Measurements from ENCODE around the gene C1orf21.

Gene C1orf21

DNA sequence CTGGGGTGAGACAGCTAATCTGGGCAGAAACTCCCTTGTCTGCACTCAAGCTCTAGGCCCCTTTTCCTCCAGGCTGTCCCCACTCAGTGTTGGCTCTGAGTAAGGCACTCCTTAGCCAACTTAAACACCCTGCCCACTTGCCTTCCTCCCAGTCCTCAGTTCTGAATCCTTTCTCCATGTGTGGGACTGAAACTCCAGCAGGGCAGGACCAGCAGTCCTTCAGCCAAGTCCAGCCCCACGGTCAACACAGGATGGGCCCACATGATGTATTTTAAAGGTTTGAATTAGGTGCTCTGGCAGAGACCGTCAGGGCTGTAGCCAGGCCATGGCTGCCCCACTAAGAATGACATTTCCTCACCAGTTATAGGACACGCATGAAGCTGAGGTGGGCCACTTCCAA is 260.0 kb downstream of the C1orf21 start:
- H3K4me3 ChIP-seq (ENCODE audit: low read length), result no peak overlapping the region
- DNase-seq (ENCODE audit: low read depth), result no peak
- TF ChIP-seq, protein P1, sequence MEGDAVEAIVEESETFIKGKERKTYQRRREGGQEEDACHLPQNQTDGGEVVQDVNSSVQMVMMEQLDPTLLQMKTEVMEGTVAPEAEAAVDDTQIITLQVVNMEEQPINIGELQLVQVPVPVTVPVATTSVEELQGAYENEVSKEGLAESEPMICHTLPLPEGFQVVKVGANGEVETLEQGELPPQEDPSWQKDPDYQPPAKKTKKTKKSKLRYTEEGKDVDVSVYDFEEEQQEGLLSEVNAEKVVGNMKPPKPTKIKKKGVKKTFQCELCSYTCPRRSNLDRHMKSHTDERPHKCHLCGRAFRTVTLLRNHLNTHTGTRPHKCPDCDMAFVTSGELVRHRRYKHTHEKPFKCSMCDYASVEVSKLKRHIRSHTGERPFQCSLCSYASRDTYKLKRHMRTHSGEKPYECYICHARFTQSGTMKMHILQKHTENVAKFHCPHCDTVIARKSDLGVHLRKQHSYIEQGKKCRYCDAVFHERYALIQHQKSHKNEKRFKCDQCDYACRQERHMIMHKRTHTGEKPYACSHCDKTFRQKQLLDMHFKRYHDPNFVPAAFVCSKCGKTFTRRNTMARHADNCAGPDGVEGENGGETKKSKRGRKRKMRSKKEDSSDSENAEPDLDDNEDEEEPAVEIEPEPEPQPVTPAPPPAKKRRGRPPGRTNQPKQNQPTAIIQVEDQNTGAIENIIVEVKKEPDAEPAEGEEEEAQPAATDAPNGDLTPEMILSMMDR (IDR thresholded peaks at IDR 0.05; ENCODE audit: insufficient read depth, low read depth, low read length, missing control alignments), result no peak

DNA sequence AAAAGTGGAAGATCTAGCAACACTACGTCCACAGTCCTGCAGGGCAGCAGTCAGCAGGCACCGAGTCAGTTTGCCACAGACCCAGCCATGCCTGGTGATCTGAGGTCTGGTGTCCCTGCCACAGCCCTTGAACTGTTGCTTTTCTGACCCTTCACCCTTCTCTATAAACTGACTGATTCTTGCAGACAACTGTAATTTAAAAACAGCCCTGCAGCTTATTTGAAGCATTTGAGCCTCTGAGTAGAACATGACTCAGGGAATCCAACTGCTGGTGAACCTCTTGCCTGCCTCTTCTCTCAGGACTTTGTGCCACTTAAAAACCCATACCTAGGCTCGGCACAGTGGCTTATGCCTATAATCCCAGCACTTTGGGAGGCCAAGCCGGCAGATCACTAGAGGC is 260.6 kb downstream of the C1orf21 start:
- DNase-seq (ENCODE audit: low read depth), result no peak
- no peak overlapping the region for H3K4me3 ChIP-seq (ENCODE audit: low read length)
- TF ChIP-seq, protein P1 (IDR thresholded peaks at IDR 0.05; ENCODE audit: insufficient read depth, low read depth, low read length, missing control alignments), result no peak

DNA sequence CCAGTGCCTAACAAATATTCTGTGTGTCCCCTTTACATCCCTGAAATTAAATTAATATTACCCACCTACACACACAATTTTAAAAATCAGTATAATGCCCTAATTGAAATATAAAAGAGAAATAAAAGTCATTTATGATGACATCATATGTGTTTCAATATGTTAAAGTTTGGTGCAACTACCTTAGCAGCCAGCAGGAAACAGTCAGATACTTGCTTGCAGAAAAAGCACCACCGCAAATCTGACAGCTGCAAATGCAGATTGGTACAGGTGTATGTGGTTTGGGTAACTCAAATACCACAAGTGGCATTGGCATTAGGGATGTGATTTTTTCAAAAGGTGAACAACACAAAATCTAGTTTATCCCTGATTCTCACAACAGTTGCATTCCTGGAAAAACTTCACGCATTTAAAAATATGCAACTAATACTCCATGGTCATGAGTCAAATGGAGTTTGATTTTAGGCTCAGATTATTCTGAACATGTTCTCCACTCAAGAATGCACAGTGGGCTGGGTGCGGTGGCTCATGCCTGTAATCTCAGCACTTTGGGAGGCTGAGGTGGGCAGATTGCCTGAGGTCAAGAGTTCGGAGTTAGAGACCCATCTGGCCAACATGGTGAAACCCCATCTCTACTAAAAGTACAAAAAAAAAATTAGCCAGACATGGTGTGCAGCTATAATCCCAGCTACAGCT is 261.5 kb downstream of the C1orf21 start:
- H3K4me3 ChIP-seq (ENCODE audit: low read length), result no peak overlapping the region
- DNase-seq (ENCODE audit: low read depth), result no peak
- TF ChIP-seq, protein P1 (IDR thresholded peaks at IDR 0.05; ENCODE audit: insufficient read depth, low read depth, low read length, missing control alignments), result no peak

DNA sequence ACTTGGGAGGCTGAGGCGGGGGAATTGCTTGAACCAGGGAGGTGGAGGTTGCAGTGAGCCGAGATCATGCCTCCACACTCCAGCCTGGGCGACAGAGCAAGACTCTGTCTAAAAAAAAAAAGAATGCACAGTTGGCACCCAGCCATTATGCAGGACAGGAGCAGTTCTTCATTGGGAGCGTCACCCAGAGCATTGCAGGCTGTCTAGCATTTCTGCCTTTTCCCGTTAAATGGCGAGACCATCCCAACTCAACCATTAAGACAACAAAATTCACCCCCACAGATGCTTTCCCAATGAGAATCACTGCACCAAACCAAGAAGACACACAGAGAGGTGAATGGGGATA is 262.0 kb downstream of the C1orf21 start:
- TF ChIP-seq, protein P1 (IDR thresholded peaks at IDR 0.05; ENCODE audit: insufficient read depth, low read depth, low read length, missing control alignments), result no peak
- H3K4me3 ChIP-seq (ENCODE audit: low read length), result no peak overlapping the region
- DNase-seq (ENCODE audit: low read depth), result no peak

DNA sequence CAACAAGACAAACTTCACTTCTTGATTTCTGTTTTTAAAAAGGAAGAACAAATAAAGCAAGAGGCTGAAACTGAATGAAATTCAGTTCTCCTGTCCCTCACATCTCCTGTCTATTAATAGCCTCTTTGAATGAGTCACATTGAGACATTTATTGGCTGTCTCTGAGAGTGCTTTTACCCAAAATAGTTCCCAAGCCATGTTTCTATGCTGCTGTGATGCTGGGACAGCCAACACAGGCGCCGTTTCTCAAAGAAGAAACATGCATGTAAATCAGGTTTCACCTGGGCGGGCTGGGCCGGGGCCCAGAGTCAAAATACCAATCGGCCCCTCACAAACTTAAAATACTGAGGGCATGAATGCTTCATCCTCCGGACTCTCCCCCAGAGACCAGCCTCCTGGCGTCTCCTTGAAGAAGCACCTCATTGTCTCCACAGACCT is 262.6 kb downstream of the C1orf21 start:
- H3K4me3 ChIP-seq (ENCODE audit: low read length), result no peak overlapping the region
- DNase-seq (ENCODE audit: low read depth), result no peak

DNA sequence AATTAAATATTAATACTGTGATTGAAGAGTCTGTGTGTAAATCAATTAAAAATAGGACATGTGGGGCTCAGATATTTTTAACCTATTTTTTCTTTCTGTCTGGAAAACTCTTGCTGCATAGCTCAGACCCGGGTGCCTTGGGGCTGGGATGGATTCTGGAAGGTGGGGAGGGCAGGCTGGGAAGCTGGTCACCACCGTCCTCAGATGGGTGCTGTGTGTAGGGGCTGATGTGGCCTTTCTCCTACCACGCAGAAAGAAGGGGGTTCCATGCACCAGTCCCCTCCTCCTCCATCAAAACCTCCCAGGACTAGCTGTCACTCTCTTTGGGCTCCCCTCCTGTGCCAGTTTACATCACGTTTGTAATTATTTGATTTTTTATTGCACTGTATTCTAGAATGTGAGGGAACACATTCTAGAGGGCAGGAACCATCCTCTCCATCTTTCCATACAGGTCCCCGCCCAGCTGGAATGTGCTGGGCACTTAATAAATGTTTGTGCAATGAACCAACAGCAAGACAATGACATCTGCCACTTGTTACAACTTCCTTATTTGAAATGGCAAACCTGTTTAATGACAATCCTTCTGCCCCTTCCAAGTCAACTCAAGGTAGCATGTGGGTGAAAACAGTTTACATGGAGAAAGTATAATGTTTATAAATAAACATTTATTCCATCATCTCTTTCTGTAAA is 263.5 kb downstream of the C1orf21 start:
- no peak overlapping the region for H3K4me3 ChIP-seq (ENCODE audit: low read length)
- no peak for DNase-seq (ENCODE audit: low read depth)

More for the DNA sequence above, 262.6 kb downstream of the C1orf21 start:
- TF ChIP-seq, protein P1 (IDR thresholded peaks at IDR 0.05; ENCODE audit: insufficient read depth, low read depth, low read length, missing control alignments), result no peak

More for the DNA sequence above, 263.5 kb downstream of the C1orf21 start:
- TF ChIP-seq, protein P1 (IDR thresholded peaks at IDR 0.05; ENCODE audit: insufficient read depth, low read depth, low read length, missing control alignments), result no peak
